SU-DHL-6 (cell line): ENCODE data around the gene PRICKLE2.

Experiments used
- H2AFZ ChIP-seq: fragments of 200-600 bp; sonication (generic); 2 replicates; pipeline ENCODE4 v1.6.1; 2014; ENCODE audit warnings: low read depth, mild to moderate bottlenecking, moderate library complexity, mixed read lengths, antibody characterized with exemption, low read length; ENCODE audit not compliant: severe bottlenecking
- H3F3A ChIP-seq: fragments of 200-600 bp; shearing (Covaris generic); 2 replicates; pipeline ENCODE4 v1.6.0; 2016; ENCODE audit warnings: antibody characterized with exemption, mild to moderate bottlenecking; ENCODE audit not compliant: insufficient read depth
- H3K27ac ChIP-seq: fragments of 200-600 bp; sonication (generic); 2 replicates; pipeline ENCODE4 v1.5.1; 2016; ENCODE audit warnings: low read depth, mild to moderate bottlenecking, low read length, moderate library complexity, mixed read lengths
- H3K27me3 ChIP-seq: fragments of 200-600 bp; sonication (generic), shearing (Covaris generic); 2 replicates; pipeline ENCODE4 v1.6.0; 2014; ENCODE audit warnings: mild to moderate bottlenecking, low read length
- H3K36me3 ChIP-seq: fragments of 200-600 bp; sonication (generic); 2 replicates; pipeline ENCODE4 v1.6.1; 2014; ENCODE audit warnings: mild to moderate bottlenecking, low read length, mixed read lengths
- H3K4me2 ChIP-seq: fragments of 300-600, 200-600 bp; shearing (Covaris generic), sonication (generic); 2 replicates; pipeline ENCODE4 v1.6.0; 2014; ENCODE audit warnings: low read length, low read depth, mild to moderate bottlenecking; ENCODE audit not compliant: poor library complexity, severe bottlenecking
- H3K4me3 ChIP-seq: fragments of 200-600 bp; sonication (generic); 2 replicates; pipeline ENCODE4 v1.5.1; 2014; ENCODE audit warnings: antibody characterized with exemption, low read length, mild to moderate bottlenecking, mixed read lengths; ENCODE audit not compliant: insufficient read depth, poor library complexity, severe bottlenecking
- H3K79me2 ChIP-seq: fragments of 200-600 bp; sonication (generic); 2 replicates; pipeline ENCODE4 v1.6.1; 2014; ENCODE audit warnings: mild to moderate bottlenecking, low read length, moderate library complexity; ENCODE audit not compliant: insufficient read depth
- H3K9ac ChIP-seq: fragments of 200-600 bp; sonication (generic); 2 replicates; pipeline ENCODE4 v1.7.0; 2014; ENCODE audit warnings: mild to moderate bottlenecking, low read length
- H3K9me2 ChIP-seq: fragments of 200-600 bp; sonication (generic); replicated peaks from 2 replicates; pipeline ENCODE4 v1.6.1; 2014; ENCODE audit warnings: low read length; ENCODE audit not compliant: insufficient read depth
- H3K9me3 ChIP-seq: fragments of 200-600 bp; sonication (generic); 2 replicates; pipeline ENCODE4 v1.6.1; 2014; ENCODE audit warnings: low read length, mixed read lengths; ENCODE audit not compliant: insufficient read depth
- H4K20me1 ChIP-seq: fragments of 200-600 bp; sonication (generic); 2 replicates; pipeline ENCODE4 v1.6.1; 2014; ENCODE audit warnings: low read depth, mild to moderate bottlenecking, antibody characterized with exemption, low read length, moderate library complexity, mixed read lengths
- CTCF ChIP-seq: fragments of 200-600 bp; sonication (generic); IDR thresholded peaks from one replicate; pipeline ENCODE4 v1.5.1; 2017; ENCODE audit warnings: antibody characterized with exemption, mild to moderate bottlenecking, low read length, moderate library complexity; ENCODE audit not compliant: insufficient read depth, poor library complexity, severe bottlenecking
- EZH2phosphoT487 ChIP-seq: fragments of 200-600 bp; sonication (generic), shearing (Covaris generic); conservative IDR thresholded peaks from 2 replicates; pipeline ENCODE4 v1.6.1; 2018; ENCODE audit warnings: mild to moderate bottlenecking, antibody characterized with exemption, low read length, moderate library complexity, mixed read lengths

The PRICKLE2 gene

GRCh38 chr3:64049136-64049535, 176.1 kb downstream of the PRICKLE2 start:
- H4K20me1 ChIP-seq, result no peaks in the 10 kb centered on the region
- H3K9me3 ChIP-seq, result no peaks in the 10 kb centered on the region
- H3K27ac ChIP-seq, result no peak overlapping the region
- H3K9me2 ChIP-seq, result no peaks in the 10 kb centered on the region
- TF ChIP-seq EZH2phosphoT487, result no peak
- no peak overlapping the region for H3K9ac ChIP-seq
- no peak overlapping the region for H3K4me2 ChIP-seq
- H3K4me3 ChIP-seq, result no peak overlapping the region
- H3F3A ChIP-seq, result no peaks in the 10 kb centered on the region
- H3K27me3 ChIP-seq, result no peaks in the 10 kb centered on the region
- H3K79me2 ChIP-seq, result no peaks in the 10 kb centered on the region
- no peaks in the 10 kb centered on the region for H3K36me3 ChIP-seq
- H2AFZ ChIP-seq, result no peak overlapping the region

- TF ChIP-seq CTCF (no peak), EZH2phosphoT487 (no peak)
Measured at GRCh38 chr3:64048631-64049061, 176.6 kb downstream of the PRICKLE2 start.

GRCh38 chr3:64047787-64048186, 177.5 kb downstream of the PRICKLE2 start:
- no peaks in the 10 kb centered on the region for H3F3A ChIP-seq
- no peak overlapping the region for H3K4me2 ChIP-seq
- no peaks in the 10 kb centered on the region for H3K9me2 ChIP-seq
- H3K27ac ChIP-seq, result no peak overlapping the region
- H3K36me3 ChIP-seq, result no peaks in the 10 kb centered on the region
- no peaks in the 10 kb centered on the region for H3K27me3 ChIP-seq
- no peaks in the 10 kb centered on the region for H4K20me1 ChIP-seq
- H2AFZ ChIP-seq, result no peak overlapping the region
- no peak overlapping the region for H3K9ac ChIP-seq
- H3K4me3 ChIP-seq, result no peak overlapping the region
- TF ChIP-seq EZH2phosphoT487 (no peak), CTCF (no peak)
- no peaks in the 10 kb centered on the region for H3K9me3 ChIP-seq
- H3K79me2 ChIP-seq, result no peaks in the 10 kb centered on the region

More at GRCh38 chr3:64048631-64049061, 176.6 kb downstream of the PRICKLE2 start:
- Histone ChIP-seq H3K27me3 (no peaks in the 10 kb centered on the region), H3K9me3 (no peaks in the 10 kb centered on the region), H3F3A (no peaks in the 10 kb centered on the region), H3K9ac (no peak overlapping the region), H3K27ac (no peak overlapping the region), H2AFZ (no peak overlapping the region), H3K36me3 (no peaks in the 10 kb centered on the region), H4K20me1 (no peaks in the 10 kb centered on the region), H3K9me2 (no peaks in the 10 kb centered on the region), H3K79me2 (no peaks in the 10 kb centered on the region), H3K4me2 (no peak overlapping the region), H3K4me3 (no peak overlapping the region)

- Histone ChIP-seq H3F3A (no peaks in the 10 kb centered on the region), H3K9me3 (no peaks in the 10 kb centered on the region), H3K9ac (no peak overlapping the region), H3K79me2 (no peaks in the 10 kb centered on the region), H3K4me3 (no peak overlapping the region), H3K4me2 (no peak overlapping the region), H2AFZ (no peak overlapping the region), H3K9me2 (no peaks in the 10 kb centered on the region), H3K27ac (no peak overlapping the region), H3K36me3 (no peaks in the 10 kb centered on the region), H3K27me3 (no peaks in the 10 kb centered on the region), H4K20me1 (no peaks in the 10 kb centered on the region)
- no peak for TF ChIP-seq EZH2phosphoT487
- no peak for TF ChIP-seq CTCF
Measured at GRCh38 chr3:64046996-64047594, 178.2 kb downstream of the PRICKLE2 start.
